H7 (cell line): ENCODE data around the gene DIP2C. TPM values are rescaled to one million over a fixed set of nuclear protein-coding genes. Genes with fewer than 3 reads are reported as not detected.

Source experiments
- DNase-seq: peaks from one replicate; pipeline ENCODE4 v3.0.0; 2012
- H3K27me3 ChIP-seq: 2 replicates; pipeline ENCODE4 v1.6.0; 2011; ENCODE audit warnings: mild to moderate bottlenecking, low read length; ENCODE audit not compliant: control insufficient read depth, insufficient read depth
- H3K36me3 ChIP-seq: replicated peaks from 2 replicates; pipeline ENCODE4 v1.5.1; 2011; ENCODE audit warnings: low read length; ENCODE audit not compliant: control insufficient read depth, insufficient read depth
- H3K4me3 ChIP-seq: 2 replicates; pipeline ENCODE4 v1.5.1; 2011; ENCODE audit warnings: low read depth, mild to moderate bottlenecking, control low read depth, low read length, moderate library complexity; ENCODE audit not compliant: insufficient read depth
- total RNA-seq: library from RNA; depleted of rRNA; stranded (reverse); fragments of >200 nt; shearing (Covaris generic); gene quantifications from 2 replicates; pipeline ENCODE4 v1.2.3, GENCODE V29; 2014

The DIP2C gene
- total RNA-seq, 1 experiment from 2014 or later = 4.8 TPM

DNA sequence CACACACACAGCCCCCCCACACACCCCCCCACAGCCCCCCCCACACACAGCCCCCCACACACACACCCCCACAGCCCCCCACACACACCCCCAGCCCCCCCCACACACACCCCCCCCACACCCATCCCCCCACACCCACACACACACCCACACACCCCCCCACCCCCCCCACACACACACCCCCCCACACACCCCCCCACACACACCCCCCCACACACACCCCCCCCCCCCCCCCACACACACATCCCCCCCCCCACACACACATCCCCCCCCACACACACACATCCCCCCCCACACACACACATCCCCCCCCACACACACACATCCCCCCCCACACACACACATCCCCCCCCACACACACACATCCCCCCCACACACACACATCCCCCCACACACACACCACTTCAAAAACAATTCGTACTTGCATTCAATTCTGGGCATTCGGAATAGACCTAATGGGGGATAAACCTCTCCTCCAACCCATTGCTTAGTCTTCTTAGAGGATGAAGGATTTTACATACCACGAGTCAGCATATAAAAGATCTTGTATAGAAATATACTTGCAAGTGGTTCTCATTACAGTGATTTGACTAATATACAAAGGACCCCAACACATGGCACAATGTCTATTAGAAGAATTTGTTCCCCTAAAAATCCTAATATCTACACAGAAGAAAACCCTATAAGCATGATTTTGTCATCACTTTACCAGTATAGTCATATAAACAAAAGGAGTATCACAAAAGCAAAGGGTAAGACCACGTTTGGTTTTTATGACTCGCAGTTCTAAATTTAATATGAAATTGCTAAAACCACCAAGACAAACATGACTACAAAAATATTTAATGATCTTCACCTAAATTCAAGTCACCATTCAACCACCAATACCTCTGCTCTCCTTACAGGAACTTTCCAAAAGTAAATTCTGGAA, 80.9 kb downstream of the DIP2C start:
- Histone ChIP-seq H3K27me3 (no peaks in the 10 kb centered on the region), H3K4me3 (no peak overlapping the region), H3K36me3 (no peaks in the 10 kb centered on the region)
- no peak for DNase-seq

GRCh38 chr10:607545-608185, 81.8 kb downstream of the DIP2C start:
- no peak for DNase-seq
- H3K36me3 ChIP-seq = no peaks in the 10 kb centered on the region

GRCh38 chr10:606762-607544, 82.5 kb downstream of the DIP2C start:
- Histone ChIP-seq H3K36me3 (no peaks in the 10 kb centered on the region), H3K4me3 (no peak overlapping the region), H3K27me3 (no peaks in the 10 kb centered on the region)
- DNase-seq = no peak

More at GRCh38 chr10:607545-608185, 81.8 kb downstream of the DIP2C start:
- Histone ChIP-seq H3K27me3 (no peaks in the 10 kb centered on the region), H3K4me3 (no peak overlapping the region)

DNA sequence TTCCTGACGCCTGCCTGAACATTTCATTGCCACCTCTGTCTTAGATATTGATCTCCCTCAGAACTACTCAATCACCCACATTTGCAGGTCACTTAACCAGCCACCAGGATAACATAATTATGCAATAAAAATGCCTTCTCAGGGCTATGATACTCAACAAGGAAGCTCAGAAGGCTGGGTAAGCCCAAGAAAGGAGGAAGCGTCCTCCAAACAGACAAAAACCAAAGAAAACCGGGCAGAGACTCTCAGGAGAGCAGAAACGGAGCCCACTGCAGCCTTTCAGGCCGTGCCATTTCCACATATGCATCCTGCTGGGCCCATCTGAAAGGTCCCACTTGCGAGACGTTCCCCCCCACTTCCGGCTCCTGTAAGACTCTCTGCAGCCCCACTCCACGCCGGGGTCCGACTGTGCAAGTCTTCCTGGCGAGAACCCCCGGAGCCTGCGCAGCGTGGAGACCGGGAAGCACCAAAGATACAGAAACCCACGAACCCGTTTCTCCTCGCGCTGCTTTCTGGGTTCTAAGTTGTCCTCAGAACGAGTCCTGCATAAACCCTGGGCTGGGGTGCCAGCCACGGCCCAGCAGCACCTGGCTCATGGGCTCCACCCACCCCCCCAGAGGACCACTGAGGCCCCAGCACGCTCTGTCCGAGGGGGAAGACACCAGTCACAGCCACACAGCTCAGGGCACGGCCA, 83.7 kb downstream of the DIP2C start:
- no peak for DNase-seq
- no peaks in the 10 kb centered on the region for H3K27me3 ChIP-seq
- H3K36me3 ChIP-seq = no peaks in the 10 kb centered on the region
- no peak overlapping the region for H3K4me3 ChIP-seq

DNA sequence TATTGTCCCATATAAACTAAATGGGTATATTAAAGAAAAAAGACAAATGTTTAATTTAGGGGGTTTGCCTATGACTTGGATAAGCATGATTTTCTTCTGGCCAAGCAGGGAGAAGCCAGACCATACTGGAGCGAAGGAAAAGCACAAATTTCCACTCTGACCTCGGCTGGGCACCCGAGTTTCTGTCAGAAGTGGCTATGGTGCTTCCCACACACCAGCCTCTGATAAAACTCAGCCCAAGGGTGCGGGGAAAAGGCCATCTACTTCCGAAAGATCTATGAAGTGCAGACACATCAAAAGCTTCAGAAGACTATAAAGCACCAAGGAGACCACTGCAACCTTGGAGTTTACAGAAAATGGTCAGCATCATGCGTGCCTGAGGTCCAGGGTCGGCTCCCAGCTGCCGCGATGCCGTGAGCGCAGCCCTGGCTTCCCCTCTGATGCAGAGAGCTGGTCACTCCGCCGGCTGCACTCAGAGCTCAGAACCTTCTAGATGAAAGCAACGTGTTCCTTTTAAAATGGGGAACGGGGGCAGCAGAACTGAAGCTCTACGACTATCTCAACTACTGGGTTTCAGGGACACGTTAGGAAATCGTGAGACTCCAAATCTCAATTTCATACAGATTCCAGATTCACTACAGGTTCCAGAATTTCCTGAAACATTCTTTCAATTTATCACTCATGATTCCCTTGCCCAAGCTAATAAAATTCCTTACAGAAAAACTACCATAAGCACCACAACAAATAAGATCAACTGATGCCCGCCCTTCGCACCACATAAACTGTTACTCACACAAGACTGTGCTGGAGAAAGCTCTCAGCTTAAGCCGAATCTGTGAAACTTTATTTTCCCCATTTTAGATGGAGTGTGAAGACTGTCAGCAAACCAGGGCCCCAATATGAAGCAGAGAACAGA, 84.5 kb downstream of the DIP2C start:
- H3K27me3 ChIP-seq = no peaks in the 10 kb centered on the region
- H3K4me3 ChIP-seq = no peak overlapping the region
- DNase-seq = no peak
- no peaks in the 10 kb centered on the region for H3K36me3 ChIP-seq

GRCh38 chr10:603745-604144, 85.7 kb downstream of the DIP2C start:
- no peak for DNase-seq
- Histone ChIP-seq H3K27me3 (no peaks in the 10 kb centered on the region), H3K4me3 (no peak overlapping the region), H3K36me3 (no peaks in the 10 kb centered on the region)

DNA sequence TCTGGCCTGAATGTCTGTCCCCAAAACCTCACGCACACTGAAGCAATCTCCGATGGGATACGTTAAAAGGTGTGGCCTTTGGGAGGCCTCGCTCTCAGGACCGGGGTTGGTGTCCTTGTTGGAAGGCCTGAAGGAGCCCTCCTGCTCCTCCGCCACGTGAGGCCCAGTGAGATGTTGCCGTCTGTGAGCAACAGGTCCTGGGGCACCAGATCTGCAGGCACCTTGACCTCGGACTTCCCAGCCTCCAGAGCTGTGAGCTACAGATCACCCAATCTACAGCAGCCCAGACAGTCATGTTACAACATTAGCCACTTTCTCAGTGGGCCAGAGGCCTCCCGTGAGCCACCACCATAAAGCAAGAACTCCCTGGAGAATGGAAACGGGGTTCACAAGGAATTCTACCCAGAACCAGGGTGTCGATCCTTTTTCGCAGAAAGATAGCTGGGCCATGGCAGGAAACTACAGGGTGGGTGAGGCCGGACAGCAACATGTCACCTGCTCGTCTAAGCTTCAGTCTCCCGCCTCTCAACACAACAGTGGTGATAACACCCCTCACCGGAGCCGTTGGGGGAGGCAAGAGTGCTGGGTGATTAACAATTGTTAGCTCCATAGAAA, 87.0 kb downstream of the DIP2C start:
- Histone ChIP-seq H3K36me3 (no peaks in the 10 kb centered on the region), H3K27me3 (no peaks in the 10 kb centered on the region), H3K4me3 (no peak overlapping the region)
- DNase-seq = no peak

GRCh38 chr10:601660-601963, 87.9 kb downstream of the DIP2C start:
- Histone ChIP-seq H3K36me3 (no peaks in the 10 kb centered on the region), H3K4me3 (no peak overlapping the region), H3K27me3 (no peaks in the 10 kb centered on the region)
- no peak for DNase-seq

DNA sequence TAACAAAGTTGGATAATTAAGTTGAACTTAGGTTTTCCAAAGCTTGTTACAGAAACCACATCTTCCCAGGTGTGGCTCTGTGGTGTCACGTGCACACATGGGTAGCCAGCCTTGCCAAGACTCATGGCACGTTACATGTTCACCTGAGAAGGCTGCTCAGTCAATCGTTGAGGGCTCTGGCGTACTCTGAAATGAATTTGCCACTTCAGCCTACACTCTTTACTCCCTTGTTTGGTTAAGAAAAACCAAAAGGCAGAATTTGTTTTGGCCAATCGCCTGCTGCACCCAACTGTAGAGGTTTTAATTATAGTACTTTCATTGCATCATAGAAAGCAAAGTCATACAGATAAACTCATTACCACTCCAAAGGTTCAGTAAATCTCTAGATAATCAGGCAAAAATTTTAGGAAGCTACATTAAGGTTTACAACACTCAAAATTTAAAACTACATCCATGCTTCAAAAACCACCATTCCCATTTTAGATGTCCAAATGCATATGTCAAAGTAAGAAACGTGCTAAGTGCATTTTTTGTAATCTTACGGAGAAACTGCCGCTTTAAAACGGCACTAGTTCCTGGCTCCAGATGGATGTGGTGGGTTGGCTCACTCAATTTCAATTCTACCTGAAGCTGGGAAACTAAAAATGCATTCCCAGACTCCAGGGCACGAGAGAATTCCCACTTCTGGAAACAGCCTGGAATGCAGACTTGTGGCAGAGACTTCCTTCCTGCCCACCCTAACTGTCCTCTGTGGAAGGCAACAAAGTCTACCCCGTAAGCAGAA, 88.4 kb downstream of the DIP2C start:
- H3K27me3 ChIP-seq = no peaks in the 10 kb centered on the region
- H3K36me3 ChIP-seq = no peaks in the 10 kb centered on the region
- DNase-seq = no peak
- no peak overlapping the region for H3K4me3 ChIP-seq

DNA sequence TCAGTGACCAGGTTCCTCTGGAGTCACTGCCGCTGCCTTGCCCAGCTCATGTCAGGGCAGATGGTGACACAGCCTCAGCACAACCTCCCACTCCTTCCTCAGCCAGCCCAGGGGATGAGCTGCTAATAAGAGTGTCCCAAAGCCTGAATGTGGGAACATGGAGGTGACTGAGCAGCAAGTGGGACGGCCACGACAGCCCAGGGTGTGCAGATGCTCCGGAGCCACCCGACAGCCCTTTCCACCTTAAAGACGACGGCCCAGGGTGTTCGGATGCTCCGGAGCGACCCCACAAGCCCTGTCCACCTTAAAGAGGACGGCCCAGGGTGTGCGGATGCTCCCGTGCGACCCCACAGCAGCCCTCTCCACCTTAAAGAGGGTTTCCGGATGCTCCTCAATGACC, 89.2 kb downstream of the DIP2C start:
- no peak for DNase-seq
- Histone ChIP-seq H3K4me3 (no peak overlapping the region), H3K27me3 (no peaks in the 10 kb centered on the region)

GRCh38 chr10:599767-600166, 89.7 kb downstream of the DIP2C start:
- no peak overlapping the region for H3K4me3 ChIP-seq
- no peak for DNase-seq

More for the DNA sequence above, 89.2 kb downstream of the DIP2C start:
- H3K36me3 ChIP-seq = no peaks in the 10 kb centered on the region

GRCh38 chr10:598415-599170, 90.9 kb downstream of the DIP2C start:
- DNase-seq = peak; percentile 85
- H3K27me3 ChIP-seq = no peaks in the 10 kb centered on the region
- H3K36me3 ChIP-seq = no peaks in the 10 kb centered on the region
- no peak overlapping the region for H3K4me3 ChIP-seq

More at GRCh38 chr10:599767-600166, 89.7 kb downstream of the DIP2C start:
- Histone ChIP-seq H3K36me3 (no peaks in the 10 kb centered on the region), H3K27me3 (no peaks in the 10 kb centered on the region)
